Spleen (tissue), 11 donors: ENCODE results near the gene ALG12. TPM values are rescaled to one million over a fixed set of nuclear protein-coding genes. Genes with fewer than 3 reads are reported as not detected.
"Not testable (repeated sequence)": the region's sequence is repeated elsewhere in the genome, so short reads cannot be mapped to it uniquely, and the experiment has no call there.

ENCODE experiments used
- DNase-seq: peaks from one replicate; pipeline ENCODE4 v3.0.0-alpha.2; 2020
- H3K27ac ChIP-seq, 8 donors: fragments of 200-600 bp; sonication (generic) in 7 of 8; 1 replicate in 4 of 8; 2 replicates in 4 of 8; pipeline versions ENCODE4 v1.5.0 to v1.8.0; 2016 to 2021; ENCODE audit warnings: inconsistent platforms in 4 of 8, mild to moderate bottlenecking in 4 of 8, moderate library complexity in 1 of 8
- H3K27me3 ChIP-seq, 7 donors: fragments of 200-600 bp; sonication (generic) in 6 of 7; replicated peaks in 1 of 7; 1 replicate in 4 of 7; 2 replicates in 3 of 7; pipeline versions ENCODE4 v1.5.0 to v1.8.0; 2016 to 2021; ENCODE audit warnings: inconsistent platforms in 3 of 7, mild to moderate bottlenecking in 1 of 7
- H3K36me3 ChIP-seq, 6 donors: fragments of 200-600 bp; sonication (generic) in 5 of 6; 1 replicate in 4 of 6; 2 replicates in 2 of 6; pipeline versions ENCODE4 v1.5.0 to v1.8.0; 2016 to 2021; ENCODE audit warnings: inconsistent platforms in 2 of 6
- H3K4me1 ChIP-seq, 6 donors: fragments of 200-600 bp; sonication (generic) in 5 of 6; 1 replicate in 3 of 6; 2 replicates in 3 of 6; pipeline versions ENCODE4 v1.5.0 to v1.8.0; 2016 to 2021; ENCODE audit warnings: inconsistent platforms in 3 of 6
- H3K4me3 ChIP-seq, 8 donors: fragments of 200-600 bp; sonication (generic) in 7 of 8; 1 replicate in 4 of 8; 2 replicates in 4 of 8; pipeline versions ENCODE4 v1.5.0 to v1.8.0; 2016 to 2021; ENCODE audit warnings: inconsistent platforms in 4 of 8, mild to moderate bottlenecking in 4 of 8, moderate library complexity in 2 of 8
- H3K9me3 ChIP-seq, 8 donors: fragments of 200-600 bp; sonication (generic) in 7 of 8; 1 replicate in 4 of 8; 2 replicates in 4 of 8; pipeline versions ENCODE4 v1.5.0 to v1.8.0; 2016 to 2021; ENCODE audit warnings: inconsistent platforms in 4 of 8
- CTCF ChIP-seq, 11 experiments: fragments of 200-600 bp in 7 of 11; fragments of 450-650 bp in 4 of 11; sonication (generic) in 4 of 11; IDR thresholded peaks in 8 of 11; conservative IDR thresholded peaks in 3 of 11; 1 replicate in 7 of 11; 2 replicates in 4 of 11; pipeline versions ENCODE4 v1.4.0 to v1.8.0; 2016 to 2021; ENCODE audit warnings: antibody characterized with exemption in 11 of 11, inconsistent platforms in 4 of 11, mild to moderate bottlenecking in 1 of 11
- POLR2A ChIP-seq, 3 donors: fragments of 450-650 bp; IDR thresholded peaks; one replicate each; pipeline ENCODE4 v1.5.1; 2017; ENCODE audit warnings: antibody characterized with exemption in 3 of 3, mild to moderate bottlenecking in 1 of 3
- POLR2AphosphoS5 ChIP-seq, 3 donors: sonication (generic); formaldehyde crosslinking; IDR thresholded peaks; one replicate each; pipeline ENCODE4 v1.5.1; 2017; ENCODE audit warnings: antibody characterized with exemption in 3 of 3
- WGBS, 5 donors: extraction: QIAGEN DNeasy Blood & Tissue Kit in 3 of 5; methylation state at CpG; one replicate each; pipeline versions ENCODE4 v1.1.5 to v1.1.7; 2013 to 2018; 5-methylcytosine and 5-hydroxymethylcytosine counted together
- intact Hi-C: fragments of 100-400 bp; cut with DNase I; formaldehyde crosslinking; loops from one replicate; pipeline ENCODE4 v1.15.0; 2023; ENCODE audit warnings: low total_unique reads
- polyA plus RNA-seq, 3 donors: library from polyadenylated mRNA; stranded (reverse); fragments of 200-250 nt; gene quantifications; one replicate each; pipeline ENCODE4 v1.2.1, GENCODE V29; 2013
- total RNA-seq, 7 donors: library from RNA; depleted of rRNA in 3 of 7; stranded (reverse); fragments of >200 nt in 3 of 7; fragmentation: NEBNext Ultra II Directional in 4 of 7; extraction: Animal tissue kit (Norgen Biotek cat#: 25700) in 4 of 7; gene quantifications; one replicate each; pipeline versions ENCODE4 v1.1.0 to v1.2.1, GENCODE V29; 2016 to 2021
- donor health status: healthy with polysubstance abuse.
- donor health status: DM: no; HTN: no; CAD: no; lungs with moderate emphysema.
- donor health status: DM: no; HTN: no; CAD: no.
- donor health status: Bipolar disorder and iron deficiency.
- donor health status: healthy.
- donor health status: DM: no; HTN: no; CAD: no.
- donor health status: DM: yes; HTN: yes; CAD: no.

The ALG12 gene
- total and polyA plus RNA-seq, 10 donors, result 5.7 to 20.1 (median 11.8) TPM

DNA sequence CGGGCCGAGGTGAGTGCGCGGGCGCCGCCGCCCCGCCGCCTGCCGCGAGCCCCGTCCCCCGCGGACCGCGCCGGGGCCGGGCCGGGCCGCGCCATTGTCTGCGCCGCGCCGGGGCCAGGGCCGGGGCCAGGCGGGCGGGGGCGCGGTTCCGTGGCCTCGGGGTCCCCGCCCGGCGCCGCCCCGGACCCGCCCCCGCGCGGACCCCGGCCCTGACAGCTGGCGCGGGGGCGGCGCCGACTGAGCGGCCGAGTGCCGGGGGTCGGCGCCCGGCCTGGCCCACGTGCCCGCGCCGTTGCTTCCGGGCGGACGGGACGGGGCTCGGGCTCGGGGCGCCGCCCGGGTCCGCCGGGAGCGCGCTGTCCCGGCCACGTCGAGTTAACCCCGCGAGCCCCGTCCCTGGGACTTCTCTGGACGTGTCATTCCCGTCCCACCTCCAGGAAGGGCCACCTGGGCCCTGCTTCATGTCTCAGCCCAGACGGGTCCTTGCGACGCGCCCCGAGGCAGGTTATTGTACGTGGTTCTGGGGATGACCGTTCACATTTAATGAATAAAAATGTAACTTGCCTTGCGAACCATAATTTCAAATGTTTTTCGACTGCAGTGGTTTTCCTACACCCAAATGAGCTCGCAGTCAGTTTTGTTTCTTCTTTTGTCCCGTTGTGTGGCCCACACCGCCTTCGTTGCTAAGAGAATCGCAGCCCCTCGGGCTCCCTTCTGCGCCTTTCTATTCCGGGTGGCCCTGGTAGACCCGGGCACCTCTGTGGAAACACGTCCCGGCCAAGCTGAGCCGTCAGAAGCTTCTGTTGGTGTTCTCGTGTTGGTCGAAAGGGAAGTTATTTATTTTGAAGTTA lies 64.0 kb downstream of the ALG12 start:
- peak; percentile 91 for DNase-seq
- Histone ChIP-seq H3K27ac (peak overlapping the region in 7 of 8 donors; percentile 31 to 97 (median 74)), H3K4me3 (peak overlapping the region; percentile 45 to 76 (median 57)), H3K9me3 (no peaks in the 10 kb centered on the region), H3K36me3 (no peaks in the 10 kb centered on the region), H3K27me3 (peaks cover 0 to 16% (median 14%) of the 10 kb centered on the region in 7 donors), H3K4me1 (peaks cover 20 to 81% (median 49%) of the 10 kb centered on the region in 6 donors)
- 0 to 1% (median 1%) methylated on average over 47 to 101 of the region's 101 CpGs for whole genome bisulfite sequencing, 5 donors
- TF ChIP-seq POLR2A (IDR thresholded peaks at IDR 0.05) (no peak), CTCF (IDR thresholded peaks at IDR 0.05 in 8 of 11, conservative IDR thresholded peaks at IDR 0.05 in 3 of 11) (no peak), POLR2AphosphoS5 (IDR thresholded peaks at IDR 0.05) (peak in 2 of 3 donors; percentile 18 to 27)
- intact Hi-C loops, result no loop called here

DNA sequence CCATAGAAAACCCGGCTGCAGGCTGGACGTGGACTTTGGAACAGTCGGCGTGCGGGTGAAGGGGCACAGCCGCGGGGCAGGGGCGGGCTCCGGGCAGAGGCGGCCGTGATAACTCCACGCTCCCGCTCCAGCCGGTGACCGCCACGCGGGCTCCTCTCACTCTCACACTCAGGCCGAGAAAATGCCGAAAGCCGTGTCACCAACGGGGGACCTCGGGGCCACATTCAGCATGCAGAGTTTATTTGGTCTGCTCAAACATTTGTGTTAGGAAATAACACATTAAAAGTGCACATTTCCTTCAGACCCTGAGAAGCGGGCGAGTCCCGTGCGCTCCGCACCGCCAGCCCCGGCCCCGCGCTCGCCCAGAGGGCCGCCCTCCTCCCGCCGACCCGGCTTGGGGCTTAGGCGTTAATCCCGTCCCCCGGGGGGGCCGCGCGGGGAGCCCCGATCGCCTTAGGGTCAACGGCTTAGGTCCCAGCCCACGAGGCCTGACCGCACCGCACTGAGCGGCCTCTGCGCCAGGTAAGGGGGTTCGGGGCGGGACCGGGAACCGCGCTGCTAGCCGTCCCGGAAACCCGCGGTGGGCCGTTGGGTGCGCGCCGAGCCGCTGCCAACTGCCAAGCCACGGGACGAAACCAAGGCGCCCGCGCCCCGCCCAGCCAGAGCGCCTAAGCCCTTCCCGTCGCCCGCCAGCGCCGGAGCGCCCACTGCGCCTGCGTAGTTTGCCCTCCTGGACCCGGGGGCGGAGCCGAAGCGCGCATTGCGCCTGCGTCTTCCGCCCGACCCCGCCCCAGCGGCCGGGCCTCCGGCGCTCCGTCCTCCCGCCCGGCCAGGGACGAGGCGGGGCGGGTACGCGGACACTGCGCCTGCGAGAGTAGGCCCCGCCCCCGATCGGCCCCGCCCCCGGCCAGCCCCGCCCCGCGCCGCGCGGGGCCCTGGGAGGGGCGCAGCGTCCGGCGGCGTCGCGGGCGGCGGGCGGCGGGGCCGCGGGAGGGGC lies 65.0 kb downstream of the ALG12 start, which contains the start of gene ZBED4:
Gene ZBED4, plus strand, starts transcription at position 947 of the 997 bp plus-strand sequence. CDS start 29,819 bp downstream, outside the sequence.
- intact Hi-C loops, result no loop called here
- Histone ChIP-seq H3K36me3 (no peaks in the 10 kb centered on the region), H3K9me3 (no peaks in the 10 kb centered on the region), H3K4me3 (peak within 1 kb of the TSS; percentile 54 to 76 (median 67)), H3K27ac (peak within 1 kb of the TSS; percentile 81 to 97 (median 94)), H3K4me1 (peaks cover 24 to 81% (median 59%) of the 10 kb centered on the region in 6 donors), H3K27me3 (peaks cover 2 to 26% (median 24%) of the 10 kb centered on the region in 7 donors)
- TF ChIP-seq POLR2A (IDR thresholded peaks at IDR 0.05) (peak in 2 of 3 donors; percentile 40 to 56), POLR2AphosphoS5 (IDR thresholded peaks at IDR 0.05) (peak; percentile 87 to 93 (median 90)), CTCF (IDR thresholded peaks at IDR 0.05 in 8 of 11, conservative IDR thresholded peaks at IDR 0.05 in 3 of 11) (peak in 3 of 11 experiments; percentile 15 to 33 (median 33))
- DNase-seq, result peak; percentile 100
- WGBS, 5 donors, result 0 to 3% (median 1%) methylated on average over 34 to 127 of the region's 127 CpGs

- H3K4me1 ChIP-seq, result peaks cover 24 to 81% (median 62%) of the 10 kb centered on the region in 6 donors
- H3K27me3 ChIP-seq, result peaks cover 2 to 33% (median 30%) of the 10 kb centered on the region in 7 donors
- H3K36me3 ChIP-seq, intact Hi-C loops, H3K9me3 ChIP-seq, DNase-seq: not testable (repeated sequence)
- H3K4me3 ChIP-seq, result peak overlapping the region; percentile 49 to 76 (median 67)
- 46 to 61% (median 58%) methylated on average over 13 of the region's 13 CpGs for WGBS, 5 donors
- peak overlapping the region; percentile 81 to 97 (median 94) for H3K27ac ChIP-seq
Measured at GRCh38 chr22:49852568-49852897, 65.7 kb downstream of the ALG12 start.

DNA sequence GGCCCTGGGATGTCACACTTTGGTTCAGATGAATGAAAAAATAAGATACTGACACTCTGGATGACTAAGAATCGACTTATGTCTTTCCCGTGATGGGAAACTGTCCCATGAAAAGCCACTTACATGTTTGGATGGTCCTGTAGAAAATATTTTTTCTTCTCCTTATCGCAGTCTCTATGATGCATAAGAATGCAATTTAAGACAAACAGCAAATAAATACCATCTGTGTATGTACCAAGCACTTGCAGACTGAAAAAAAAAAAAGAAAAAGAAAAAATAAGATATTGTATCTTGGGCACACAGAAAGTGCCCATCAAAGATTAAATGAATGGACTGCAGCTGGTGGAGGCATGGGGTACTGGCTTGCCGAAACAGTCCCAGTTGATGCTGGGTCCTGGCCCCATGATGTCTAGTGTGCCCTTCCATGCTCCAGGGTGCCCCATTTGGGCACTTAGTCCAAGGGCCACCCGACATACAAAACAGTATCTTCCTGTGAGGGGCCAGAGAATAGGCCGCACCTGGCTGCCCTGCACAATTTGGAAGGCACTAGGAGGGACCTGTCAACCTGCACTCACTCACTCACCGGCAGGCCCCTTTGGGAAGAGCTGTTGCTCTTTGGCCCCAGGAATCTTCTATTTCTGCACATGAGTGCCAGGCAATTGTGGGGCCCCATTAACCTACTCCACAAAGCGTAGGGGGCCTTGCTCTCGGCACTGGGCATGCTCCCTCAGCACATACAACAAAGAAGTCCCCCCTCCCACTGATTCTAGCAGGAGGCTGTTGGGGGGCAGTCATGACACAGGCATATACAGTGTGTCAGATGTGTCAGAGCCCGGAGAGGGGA lies 67.1 kb downstream of the ALG12 start:
- Histone ChIP-seq H3K4me3 (no peak overlapping the region), H3K4me1 (peaks cover 21 to 69% (median 52%) of the 10 kb centered on the region in 6 donors), H3K9me3 (no peaks in the 10 kb centered on the region), H3K27ac (no peak overlapping the region), H3K36me3 (no peaks in the 10 kb centered on the region), H3K27me3 (peaks cover 2 to 46% (median 33%) of the 10 kb centered on the region in 7 donors)
- TF ChIP-seq CTCF (IDR thresholded peaks at IDR 0.05 in 8 of 11, conservative IDR thresholded peaks at IDR 0.05 in 3 of 11) (no peak), POLR2A (IDR thresholded peaks at IDR 0.05) (no peak), POLR2AphosphoS5 (IDR thresholded peaks at IDR 0.05) (no peak)
- peak; percentile 64 for DNase-seq
- intact Hi-C loops, result no loop called here
- WGBS, 5 donors, result 73 to 91% (median 83%) methylated on average over 9 to 10 of the region's 10 CpGs
